Measurements from ENCODE around the gene C1QTNF5.

C1QTNF5 gene

DNA sequence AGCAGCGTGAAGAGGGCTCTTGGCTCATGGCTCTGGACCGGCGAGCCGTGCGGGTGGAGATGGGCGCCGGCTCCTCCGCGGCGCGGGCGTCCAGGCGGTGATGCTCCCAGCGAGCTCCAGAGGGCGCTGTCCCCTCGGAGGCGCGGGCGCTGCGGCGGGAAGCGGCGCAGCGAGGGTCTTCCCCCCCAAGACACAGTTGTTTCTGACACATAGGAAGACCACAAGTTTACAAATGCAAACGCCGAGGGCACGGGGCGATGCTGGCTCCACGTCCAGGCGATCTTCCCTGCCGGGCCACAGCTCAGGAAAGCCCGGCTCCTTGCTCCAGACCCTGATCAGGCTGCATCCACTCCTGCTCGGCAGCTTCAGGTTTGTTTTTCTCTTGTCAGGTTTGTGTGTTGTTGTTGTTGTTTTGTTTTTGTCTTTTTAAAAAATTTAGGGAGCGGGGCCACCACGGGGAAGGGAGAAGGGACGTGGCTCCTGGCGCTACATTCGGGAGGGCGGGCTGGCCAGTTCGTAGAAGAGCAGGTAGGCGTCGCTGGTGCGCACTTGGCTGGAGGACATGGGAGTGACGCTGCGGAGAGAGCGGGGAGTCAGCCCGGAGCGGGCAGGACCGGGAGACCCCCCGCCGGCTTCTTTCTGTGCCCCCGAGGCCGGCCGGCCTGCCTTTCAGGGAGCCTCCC lies 15.8 kb upstream of the C1QTNF5 start:
- TF ChIP-seq, protein P1, sequence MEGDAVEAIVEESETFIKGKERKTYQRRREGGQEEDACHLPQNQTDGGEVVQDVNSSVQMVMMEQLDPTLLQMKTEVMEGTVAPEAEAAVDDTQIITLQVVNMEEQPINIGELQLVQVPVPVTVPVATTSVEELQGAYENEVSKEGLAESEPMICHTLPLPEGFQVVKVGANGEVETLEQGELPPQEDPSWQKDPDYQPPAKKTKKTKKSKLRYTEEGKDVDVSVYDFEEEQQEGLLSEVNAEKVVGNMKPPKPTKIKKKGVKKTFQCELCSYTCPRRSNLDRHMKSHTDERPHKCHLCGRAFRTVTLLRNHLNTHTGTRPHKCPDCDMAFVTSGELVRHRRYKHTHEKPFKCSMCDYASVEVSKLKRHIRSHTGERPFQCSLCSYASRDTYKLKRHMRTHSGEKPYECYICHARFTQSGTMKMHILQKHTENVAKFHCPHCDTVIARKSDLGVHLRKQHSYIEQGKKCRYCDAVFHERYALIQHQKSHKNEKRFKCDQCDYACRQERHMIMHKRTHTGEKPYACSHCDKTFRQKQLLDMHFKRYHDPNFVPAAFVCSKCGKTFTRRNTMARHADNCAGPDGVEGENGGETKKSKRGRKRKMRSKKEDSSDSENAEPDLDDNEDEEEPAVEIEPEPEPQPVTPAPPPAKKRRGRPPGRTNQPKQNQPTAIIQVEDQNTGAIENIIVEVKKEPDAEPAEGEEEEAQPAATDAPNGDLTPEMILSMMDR (conservative IDR thresholded peaks at IDR 0.05; ENCODE audit: low read depth, low read length) = peak; percentile 86
- Histone ChIP-seq H3K9ac (peak overlapping the region; percentile 34; the same call in 1 of the 2 replicates), H3K4me2 (peak overlapping the region; percentile 40; the same call in 1 of the 2 replicates), H3K79me2 (ENCODE audit: insufficient read depth, low read depth) (no peaks in the 10 kb centered on the region), H3K4me3 (IDR thresholded peaks at IDR 0.05; ENCODE audit: insufficient read depth, low read depth, low read length) (no peak overlapping the region), H3K27me3 (ENCODE audit: insufficient read depth, low read depth) (0 out of 2 replicates have a peak, but pooled peaks cover 2% of the 10 kb centered on the region), H3K27ac (no peak overlapping the region), H4K20me1 (ENCODE audit: insufficient read depth) (no peaks in the 10 kb centered on the region), H3K4me1 (ENCODE audit: low read depth, poor library complexity, severe bottlenecking) (peaks cover 5% of the 10 kb centered on the region), H2AFZ (ENCODE audit: low read depth) (peak overlapping the region; percentile 69; the same call in 1 of the 2 replicates), H3K36me3 (ENCODE audit: insufficient read depth) (no peaks in the 10 kb centered on the region)

DNA sequence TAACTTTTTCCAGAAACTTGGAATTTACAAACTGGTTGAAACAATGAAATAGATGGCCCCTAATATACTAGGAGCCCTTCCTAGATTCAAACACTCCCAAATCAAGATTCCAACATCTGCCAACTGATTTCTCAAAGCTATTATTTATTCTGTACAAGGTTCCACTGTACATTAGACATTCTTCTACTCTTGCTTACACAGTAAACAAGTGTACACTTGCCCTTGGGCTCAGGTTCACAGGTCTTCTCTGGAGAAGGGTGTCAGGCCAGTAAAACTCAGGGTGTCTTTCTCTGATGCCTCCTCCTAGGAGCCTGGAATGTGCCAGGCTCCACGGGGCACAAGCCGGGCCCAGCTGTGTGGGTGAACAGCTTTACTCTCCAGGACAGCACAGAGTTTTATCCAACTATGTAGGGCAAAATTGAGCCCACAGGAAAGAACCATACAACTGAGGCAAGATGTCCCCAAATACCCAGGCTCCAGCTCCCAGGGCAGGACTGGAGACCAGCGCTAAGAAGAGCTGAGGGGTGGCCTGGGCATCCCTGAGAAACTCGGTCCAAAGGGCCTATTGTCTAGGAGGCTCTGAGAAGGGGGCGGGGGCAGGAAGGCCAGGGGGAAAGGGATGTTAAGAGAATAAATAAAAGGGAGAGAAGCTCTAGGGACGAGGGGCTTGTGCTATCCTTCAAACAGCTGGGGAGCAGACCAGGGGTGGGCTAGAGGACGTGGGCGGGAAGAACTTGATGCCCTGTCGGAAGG lies 14.6 kb upstream of the C1QTNF5 start:
- Histone ChIP-seq H3K4me2 (no peak overlapping the region), H2AFZ (ENCODE audit: low read depth) (no peak overlapping the region), H3K4me1 (ENCODE audit: low read depth, poor library complexity, severe bottlenecking) (no peaks in the 10 kb centered on the region), H3K36me3 (ENCODE audit: insufficient read depth) (no peaks in the 10 kb centered on the region), H4K20me1 (ENCODE audit: insufficient read depth) (no peaks in the 10 kb centered on the region), H3K27me3 (ENCODE audit: insufficient read depth, low read depth) (peaks cover 6% of the 10 kb centered on the region; the same call in 1 of the 2 replicates), H3K4me3 (IDR thresholded peaks at IDR 0.05; ENCODE audit: insufficient read depth, low read depth, low read length) (no peak overlapping the region), H3K79me2 (ENCODE audit: insufficient read depth, low read depth) (no peaks in the 10 kb centered on the region), H3K9ac (no peak overlapping the region), H3K27ac (no peak overlapping the region)
- TF ChIP-seq, protein P1 (conservative IDR thresholded peaks at IDR 0.05; ENCODE audit: low read depth, low read length) = no peak

DNA sequence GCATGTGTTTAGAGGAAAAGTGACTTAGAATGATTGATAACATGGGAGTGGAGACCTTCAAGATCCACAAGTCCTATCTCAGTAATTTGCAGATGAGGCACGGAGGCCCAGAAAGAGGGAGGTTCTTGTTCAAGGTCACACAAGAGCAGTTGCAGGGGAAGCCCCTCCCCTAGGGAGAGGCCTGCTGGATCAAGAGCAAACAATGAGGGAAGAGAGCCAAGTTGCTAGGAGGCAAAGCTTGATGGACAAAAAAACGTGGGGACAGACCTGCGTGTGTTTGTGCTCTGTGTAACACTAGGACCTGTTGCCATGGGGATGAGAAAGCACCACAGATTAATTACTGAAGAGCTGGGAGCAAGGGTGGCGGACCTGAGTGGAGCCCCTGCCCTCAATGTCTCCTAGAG lies 12.2 kb upstream of the C1QTNF5 start:
- peaks cover 11% of the 10 kb centered on the region; the same call in 1 of the 2 replicates for H3K27me3 ChIP-seq (ENCODE audit: insufficient read depth, low read depth)
- no peak overlapping the region for H3K4me3 ChIP-seq (IDR thresholded peaks at IDR 0.05; ENCODE audit: insufficient read depth, low read depth, low read length)
- no peak overlapping the region for H3K4me2 ChIP-seq
- TF ChIP-seq, protein P1 (conservative IDR thresholded peaks at IDR 0.05; ENCODE audit: low read depth, low read length) = no peak
- no peaks in the 10 kb centered on the region for H4K20me1 ChIP-seq (ENCODE audit: insufficient read depth)
- H3K27ac ChIP-seq = no peak overlapping the region
- H3K36me3 ChIP-seq (ENCODE audit: insufficient read depth) = no peaks in the 10 kb centered on the region
- no peak overlapping the region for H3K9ac ChIP-seq
- H3K79me2 ChIP-seq (ENCODE audit: insufficient read depth, low read depth) = no peaks in the 10 kb centered on the region
- no peak overlapping the region for H2AFZ ChIP-seq (ENCODE audit: low read depth)
- no peaks in the 10 kb centered on the region for H3K4me1 ChIP-seq (ENCODE audit: low read depth, poor library complexity, severe bottlenecking)

DNA sequence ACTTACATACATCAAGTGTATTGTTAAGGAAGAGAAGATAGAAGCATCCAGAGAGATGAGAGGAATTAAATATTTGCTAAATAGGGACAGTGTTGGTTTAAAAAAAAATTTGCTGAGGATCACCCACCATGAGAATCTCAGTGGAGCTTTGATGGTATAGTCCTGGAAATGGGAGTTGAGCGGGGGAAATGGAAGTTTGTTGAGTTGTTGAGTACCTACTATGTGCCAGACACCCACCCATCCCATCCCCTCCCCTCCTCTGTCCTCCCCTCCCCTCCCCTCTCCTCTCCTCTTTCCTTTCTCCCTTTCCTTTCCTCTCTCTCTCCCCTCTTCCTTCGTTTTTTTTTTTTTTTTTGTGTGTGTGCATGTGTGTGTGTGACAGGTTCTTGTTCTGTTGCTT lies 10.5 kb upstream of the C1QTNF5 start:
- H3K9ac ChIP-seq = no peak overlapping the region
- no peak overlapping the region for H3K4me2 ChIP-seq
- TF ChIP-seq, protein P1 (conservative IDR thresholded peaks at IDR 0.05; ENCODE audit: low read depth, low read length) = no peak
- H3K4me1 ChIP-seq (ENCODE audit: low read depth, poor library complexity, severe bottlenecking) = no peaks in the 10 kb centered on the region
- H3K27ac ChIP-seq = no peak overlapping the region
- no peaks in the 10 kb centered on the region for H4K20me1 ChIP-seq (ENCODE audit: insufficient read depth)
- H3K79me2 ChIP-seq (ENCODE audit: insufficient read depth, low read depth) = no peaks in the 10 kb centered on the region
- H3K36me3 ChIP-seq (ENCODE audit: insufficient read depth) = no peaks in the 10 kb centered on the region
- no peak overlapping the region for H2AFZ ChIP-seq (ENCODE audit: low read depth)
- H3K4me3 ChIP-seq (IDR thresholded peaks at IDR 0.05; ENCODE audit: insufficient read depth, low read depth, low read length) = no peak overlapping the region
- H3K27me3 ChIP-seq (ENCODE audit: insufficient read depth, low read depth) = peaks cover 16% of the 10 kb centered on the region; the same call in 1 of the 2 replicates
